Esophagus squamous epithelium (tissue), 5 donors: ENCODE results near the gene DHCR24. TPM values are rescaled to one million over a fixed set of nuclear protein-coding genes. Genes with fewer than 3 reads are reported as not detected.

Experiments
- DNase-seq: peaks from one replicate; lab custom pipeline; 2025; lab: John Stamatoyannopoulos, UW
- H3K27ac ChIP-seq, 4 donors: fragments of 200-600 bp; sonication (generic); one replicate each; pipeline ENCODE4 v1.5.1; 2016 to 2019; ENCODE audit warnings: mild to moderate bottlenecking in 1 of 4
- H3K27me3 ChIP-seq, 4 donors: fragments of 200-600 bp; sonication (generic); 1 replicate in 3 of 4; 2 replicates in 1 of 4; pipeline versions ENCODE4 v1.5.1 to v1.6.0; 2017 to 2021; ENCODE audit warnings: antibody characterized with exemption in 1 of 4
- H3K36me3 ChIP-seq, 3 donors: fragments of 200-600 bp; sonication (generic); one replicate each; pipeline ENCODE4 v1.5.1; 2016 to 2019
- H3K4me1 ChIP-seq, 3 donors: fragments of 200-600 bp; sonication (generic); one replicate each; pipeline ENCODE4 v1.5.1; 2017 to 2019
- H3K4me3 ChIP-seq, 4 donors: fragments of 200-600 bp; sonication (generic); 1 replicate in 3 of 4; 2 replicates in 1 of 4; pipeline ENCODE4 v1.5.1; 2016 to 2019; ENCODE audit warnings: mild to moderate bottlenecking in 2 of 4, moderate library complexity in 1 of 4
- H3K9me3 ChIP-seq, 3 donors: fragments of 200-600 bp; sonication (generic); one replicate each; pipeline ENCODE4 v1.5.1; 2016 to 2019
- POLR2A ChIP-seq, 4 donors: fragments of 450-650 bp; IDR thresholded peaks; one replicate each; pipeline ENCODE4 v1.6.1; 2017; ENCODE audit warnings: antibody characterized with exemption in 4 of 4, mild to moderate bottlenecking in 4 of 4, moderate library complexity in 3 of 4
- WGBS, 2 donors: methylation state at CpG; one replicate each; pipeline ENCODE4 v1.1.5; 2018; 5-methylcytosine and 5-hydroxymethylcytosine counted together
- intact Hi-C: fragments of 100-400 bp; cut with DNase I; formaldehyde crosslinking; loops from one replicate; pipeline ENCODE4 v1.15.0; 2022
- total RNA-seq, 4 donors: library from RNA; depleted of rRNA; stranded (reverse); fragments of >200 nt; gene quantifications; one replicate each; pipeline ENCODE4 v1.1.0, GENCODE V29; 2016
- TF ChIP-seq, protein P1 (sequence below), 6 experiments: fragments of 450-650 bp in 4 of 6; fragments of 200-600 bp in 2 of 6; sonication (generic) in 2 of 6; IDR thresholded peaks; one replicate each; pipeline ENCODE4 v1.5.1; 2016 to 2019; ENCODE audit warnings: antibody characterized with exemption in 6 of 6, mild to moderate bottlenecking in 4 of 6, moderate library complexity in 4 of 6
- donor health status: DM: yes; HTN: yes; CAD: no.

The DHCR24 gene
- total RNA-seq, 4 donors from 2014 or later: 285 to 499 (median 340) TPM

DNA sequence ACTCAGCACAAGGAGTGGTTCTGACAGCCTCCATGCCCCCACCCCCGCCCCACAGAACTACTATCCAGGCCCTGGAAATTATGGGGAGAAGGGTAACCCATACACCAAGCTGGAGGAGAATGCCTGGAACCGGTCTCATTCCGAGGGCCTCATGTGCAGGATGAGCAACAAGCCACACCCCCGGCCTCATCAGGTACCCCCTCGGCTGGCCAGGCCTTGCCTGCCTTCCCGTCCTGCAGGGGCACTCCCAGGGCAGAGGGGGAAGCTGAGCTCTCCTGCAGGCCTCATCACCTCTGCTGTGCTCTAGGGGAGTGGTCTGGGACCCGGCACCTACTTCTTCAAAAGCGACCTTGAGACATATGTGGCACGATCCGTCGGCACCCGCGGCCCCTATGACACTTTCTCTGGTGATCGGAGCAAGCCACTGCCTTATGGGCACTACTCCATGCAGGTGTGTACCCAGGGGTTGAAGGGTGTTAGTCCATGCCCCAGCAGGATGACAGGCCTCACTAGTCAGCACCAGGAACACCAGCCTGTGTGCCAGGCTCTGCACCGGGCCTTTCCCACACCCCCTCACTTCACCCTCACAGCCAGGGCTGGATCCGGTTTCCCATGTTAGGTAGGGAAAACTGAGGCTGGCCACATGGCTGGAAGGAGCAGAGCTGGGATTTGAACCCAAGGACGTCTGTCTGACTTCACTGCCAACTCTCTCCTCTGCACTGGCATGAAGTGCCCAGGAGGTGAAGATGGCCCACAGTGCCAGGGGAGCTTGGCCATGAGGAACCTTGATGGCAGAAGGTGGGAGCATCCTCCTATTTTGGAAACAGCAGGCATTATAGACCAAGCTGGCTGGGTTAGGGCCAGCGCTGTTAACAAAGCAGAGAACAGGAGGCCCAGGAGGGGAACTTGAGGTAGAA is 75.0 kb downstream of the DHCR24 start:
- 76 to 85% methylated on average over 3 to 12 of the region's 18 CpGs for WGBS, 2 donors
- Histone ChIP-seq H3K27me3 (no peaks in the 10 kb centered on the region), H3K27ac (no peak overlapping the region), H3K36me3 (no peaks in the 10 kb centered on the region), H3K9me3 (no peaks in the 10 kb centered on the region), H3K4me3 (no peak overlapping the region), H3K4me1 (peaks cover 0 to 21% (median 0%) of the 10 kb centered on the region in 3 donors)
- intact Hi-C loops: loop anchor here (10.0 kb wide), 1 partner anchor 137 kb away; no protein-coding TSS in a partner anchor
- TF ChIP-seq POLR2A (IDR thresholded peaks at IDR 0.05): no peak
- TF ChIP-seq, protein P1, sequence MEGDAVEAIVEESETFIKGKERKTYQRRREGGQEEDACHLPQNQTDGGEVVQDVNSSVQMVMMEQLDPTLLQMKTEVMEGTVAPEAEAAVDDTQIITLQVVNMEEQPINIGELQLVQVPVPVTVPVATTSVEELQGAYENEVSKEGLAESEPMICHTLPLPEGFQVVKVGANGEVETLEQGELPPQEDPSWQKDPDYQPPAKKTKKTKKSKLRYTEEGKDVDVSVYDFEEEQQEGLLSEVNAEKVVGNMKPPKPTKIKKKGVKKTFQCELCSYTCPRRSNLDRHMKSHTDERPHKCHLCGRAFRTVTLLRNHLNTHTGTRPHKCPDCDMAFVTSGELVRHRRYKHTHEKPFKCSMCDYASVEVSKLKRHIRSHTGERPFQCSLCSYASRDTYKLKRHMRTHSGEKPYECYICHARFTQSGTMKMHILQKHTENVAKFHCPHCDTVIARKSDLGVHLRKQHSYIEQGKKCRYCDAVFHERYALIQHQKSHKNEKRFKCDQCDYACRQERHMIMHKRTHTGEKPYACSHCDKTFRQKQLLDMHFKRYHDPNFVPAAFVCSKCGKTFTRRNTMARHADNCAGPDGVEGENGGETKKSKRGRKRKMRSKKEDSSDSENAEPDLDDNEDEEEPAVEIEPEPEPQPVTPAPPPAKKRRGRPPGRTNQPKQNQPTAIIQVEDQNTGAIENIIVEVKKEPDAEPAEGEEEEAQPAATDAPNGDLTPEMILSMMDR (IDR thresholded peaks at IDR 0.05): no peak
- DNase-seq: no peak

DNA sequence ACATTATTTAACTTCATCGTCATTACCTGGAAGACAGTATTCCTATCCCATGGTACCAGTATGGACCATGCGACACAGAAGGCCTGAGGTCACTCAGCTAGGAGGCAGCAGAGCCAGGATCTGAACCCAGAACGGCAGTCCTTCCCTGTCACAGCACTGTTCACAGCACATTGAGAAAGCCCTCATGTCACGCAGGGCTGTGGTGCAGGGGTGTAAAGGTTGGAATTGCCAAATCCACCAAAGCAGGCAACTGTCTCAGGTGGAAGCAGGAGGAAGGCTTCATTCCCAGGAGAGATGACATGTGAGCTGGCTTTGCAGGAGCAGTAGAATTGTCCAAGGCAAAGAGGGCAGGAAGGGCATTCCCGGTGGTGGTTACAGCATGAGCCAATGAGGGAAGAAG is 75.9 kb downstream of the DHCR24 start:
- 89 to 96% methylated on average over 2 to 3 of the region's 5 CpGs for WGBS, 2 donors

DNA sequence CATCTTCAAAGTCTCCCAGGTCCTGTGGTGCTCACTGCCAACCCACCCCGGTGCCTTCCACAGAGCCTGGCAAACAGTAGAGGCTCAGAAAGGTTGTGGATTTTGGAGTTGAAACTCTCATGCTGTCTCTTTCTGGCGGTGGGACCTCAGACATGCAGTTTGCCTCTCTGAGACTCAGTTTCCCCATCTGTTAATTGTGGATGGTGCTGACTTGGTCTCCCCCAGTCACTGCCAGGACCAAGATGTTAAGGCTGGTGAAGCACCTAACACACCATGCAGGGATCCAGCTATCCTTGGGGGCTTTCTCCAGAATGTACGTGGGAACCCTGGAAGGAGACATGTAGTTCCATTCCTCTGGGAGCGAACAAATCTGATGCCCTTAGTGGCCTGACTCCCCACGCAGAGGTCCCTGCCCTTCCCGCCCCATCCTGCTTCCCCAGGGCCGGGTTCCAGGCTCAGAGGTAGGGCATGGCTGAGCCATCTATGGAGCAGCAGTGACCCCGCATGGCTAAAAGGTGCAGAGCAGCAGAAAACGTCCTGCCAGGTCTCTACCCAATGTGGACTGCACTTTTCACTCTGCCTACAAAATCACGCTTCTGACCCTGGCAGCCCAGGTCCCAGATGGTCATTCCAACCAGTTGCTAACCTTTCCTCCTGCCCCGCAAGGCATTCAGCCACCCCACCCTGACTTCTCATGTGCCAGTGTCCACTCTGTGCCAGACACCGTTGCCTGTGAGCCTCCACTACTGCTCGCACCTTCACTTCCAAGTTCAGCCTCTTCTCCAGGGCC is 76.6 kb downstream of the DHCR24 start:
- 45 to 95% methylated on average over 3 to 7 of the region's 13 CpGs for WGBS, 2 donors
- H3K4me1 ChIP-seq: peaks cover 0 to 37% (median 0%) of the 10 kb centered on the region in 3 donors
- no peaks in the 10 kb centered on the region for H3K36me3 ChIP-seq
- no peaks in the 10 kb centered on the region for H3K9me3 ChIP-seq
- H3K27ac ChIP-seq: no peak overlapping the region
- no peak for DNase-seq
- no peak for TF ChIP-seq POLR2A (IDR thresholded peaks at IDR 0.05)
- TF ChIP-seq, protein P1 (IDR thresholded peaks at IDR 0.05): peak; percentile 52 to 90 (median 77)
- no peak overlapping the region for H3K4me3 ChIP-seq
- intact Hi-C loops: loop anchor here (10.0 kb wide), 1 partner anchor 136 kb away; no protein-coding TSS in a partner anchor
- no peaks in the 10 kb centered on the region for H3K27me3 ChIP-seq

More for the DNA sequence above, 75.9 kb downstream of the DHCR24 start:
- no peak for DNase-seq
- H3K4me3 ChIP-seq: no peak overlapping the region
- intact Hi-C loops: loop anchor here (10.0 kb wide), 1 partner anchor 136 kb away; no protein-coding TSS in a partner anchor
- H3K36me3 ChIP-seq: no peaks in the 10 kb centered on the region
- peaks cover 0 to 30% (median 0%) of the 10 kb centered on the region in 3 donors for H3K4me1 ChIP-seq
- TF ChIP-seq POLR2A (IDR thresholded peaks at IDR 0.05): no peak
- TF ChIP-seq, protein P1 (IDR thresholded peaks at IDR 0.05): no peak
- no peaks in the 10 kb centered on the region for H3K27me3 ChIP-seq
- no peaks in the 10 kb centered on the region for H3K9me3 ChIP-seq
- H3K27ac ChIP-seq: no peak overlapping the region

DNA sequence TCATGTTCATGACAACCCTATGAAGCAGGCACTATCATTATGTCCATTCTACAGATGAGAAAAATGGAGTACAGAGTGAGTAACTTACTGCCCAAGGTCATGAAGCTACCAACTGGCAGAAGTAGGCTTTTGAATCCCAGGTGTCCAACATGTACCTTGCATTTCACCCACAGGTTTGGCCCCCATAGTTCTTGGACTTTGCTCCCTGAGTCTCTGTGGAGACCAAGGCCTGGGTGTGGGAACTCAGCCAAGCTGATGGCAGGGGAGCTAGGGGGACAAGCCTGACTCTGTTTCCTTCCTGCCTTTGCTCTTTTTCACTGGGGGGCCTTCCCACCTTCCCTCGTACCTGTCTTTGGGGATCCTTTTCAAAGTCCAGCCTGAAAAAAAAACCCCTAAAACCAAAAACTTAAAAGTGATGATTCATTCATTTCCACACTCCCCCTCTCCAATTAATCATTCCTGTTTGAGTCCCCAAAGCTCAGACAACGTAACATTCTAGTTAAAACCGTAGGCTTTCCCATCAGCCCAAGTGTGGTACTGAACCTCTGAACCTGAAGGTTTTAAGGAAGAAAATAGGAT is 77.4 kb downstream of the DHCR24 start:
- Histone ChIP-seq H3K9me3 (no peaks in the 10 kb centered on the region), H3K4me1 (peaks cover 0 to 45% (median 0%) of the 10 kb centered on the region in 3 donors), H3K4me3 (no peak overlapping the region), H3K27ac (no peak overlapping the region), H3K27me3 (peaks cover 0 to 3% (median 0%) of the 10 kb centered on the region in 4 donors), H3K36me3 (no peaks in the 10 kb centered on the region)
- no peak for TF ChIP-seq POLR2A (IDR thresholded peaks at IDR 0.05)
- TF ChIP-seq, protein P1 (IDR thresholded peaks at IDR 0.05): no peak
- intact Hi-C loops: loop anchor here (10.0 kb wide), 2 partner anchors 135 to 305 kb away; no protein-coding TSS in a partner anchor
- DNase-seq: no peak
- 40 to 47% methylated on average over 3 of the region's 3 CpGs for WGBS, 2 donors
